H1 (cell line): ENCODE data around the gene ZNF521.

Experiments used
- CHD1 ChIP-seq: IDR thresholded peaks from 2 replicates; pipeline ENCODE4 v1.6.1; 2012; ENCODE audit warnings: low read depth, low read length, improper control_type of control experiment
- CTCF ChIP-seq, 3 experiments: IDR thresholded peaks; 1 replicate in 2 of 3; 2 replicates in 1 of 3; pipeline versions ENCODE4 v1.5.1 to v1.6.1; 2011; ENCODE audit warnings: low read length in 3 of 3, mild to moderate bottlenecking in 3 of 3, inconsistent platforms in 2 of 3, low read depth in 1 of 3, moderate library complexity in 1 of 3; ENCODE audit not compliant: insufficient read depth in 1 of 3; ENCODE audit errors: control extremely low read depth in 1 of 3
- EZH2 ChIP-seq: fragments of 200-600 bp; sonication (generic); IDR thresholded peaks from 2 replicates; pipeline ENCODE4 v1.7.1; 2012; ENCODE audit warnings: low read depth, mild to moderate bottlenecking, moderate library complexity, low read length, inconsistent platforms; ENCODE audit not compliant: severe bottlenecking
- POLR2A ChIP-seq, 2 experiments: IDR thresholded peaks; 1 replicate in 1 of 2; 2 replicates in 1 of 2; pipeline ENCODE4 v1.6.1; 2011; ENCODE audit warnings: low read depth in 2 of 2, low read length in 2 of 2, mild to moderate bottlenecking in 2 of 2; ENCODE audit errors: control extremely low read depth in 1 of 2
- POLR2AphosphoS5 ChIP-seq: IDR thresholded peaks from 2 replicates; pipeline ENCODE4 v1.6.1; 2011; ENCODE audit warnings: low read depth, low read length
- SP4 ChIP-seq: IDR thresholded peaks from 2 replicates; pipeline ENCODE4 v1.6.1; 2012; ENCODE audit warnings: low read length, inconsistent platforms
- YY1 ChIP-seq: IDR thresholded peaks from 2 replicates; pipeline ENCODE4 v1.6.1; 2011; ENCODE audit warnings: low read depth, mild to moderate bottlenecking, low read length

- no peak for TF ChIP-seq CTCF (IDR thresholded peaks at IDR 0.05; ENCODE audit: control extremely low read depth in 1 of 3, insufficient read depth in 1 of 3, low read depth in 1 of 3, low read length in 3 of 3)
- TF ChIP-seq POLR2A (IDR thresholded peaks at IDR 0.05; ENCODE audit: control extremely low read depth in 1 of 2, low read depth in 2 of 2, low read length in 2 of 2): peak; percentile 38 to 58
- TF ChIP-seq SP4: no peak
- no peak for TF ChIP-seq CHD1
- no peak for TF ChIP-seq YY1
- no peak for TF ChIP-seq EZH2
- TF ChIP-seq POLR2AphosphoS5: no peak
Observed at GRCh38 chr18:25349131-25349925, 2.6 kb downstream of the ZNF521 start.
